Panc1 (cell line): Measurements from ENCODE around the gene HDDC2.

Source experiments
- POLR2AphosphoS5 ChIP-seq: IDR thresholded peaks from 2 replicates; pipeline ENCODE4 v1.6.1; 2012; ENCODE audit warnings: mild to moderate bottlenecking, low read depth, low read length, moderate library complexity
- TCF7L2 ChIP-seq: IDR thresholded peaks from 2 replicates; pipeline ENCODE4 v1.6.1; 2011; ENCODE audit warnings: mild to moderate bottlenecking, low read depth, low read length, inconsistent platforms
- TF ChIP-seq, protein P1 (sequence below): fragments of 450-650 bp; IDR thresholded peaks from 2 replicates; pipeline ENCODE4 v1.5.1; 2017; ENCODE audit warnings: mild to moderate bottlenecking

DNA sequence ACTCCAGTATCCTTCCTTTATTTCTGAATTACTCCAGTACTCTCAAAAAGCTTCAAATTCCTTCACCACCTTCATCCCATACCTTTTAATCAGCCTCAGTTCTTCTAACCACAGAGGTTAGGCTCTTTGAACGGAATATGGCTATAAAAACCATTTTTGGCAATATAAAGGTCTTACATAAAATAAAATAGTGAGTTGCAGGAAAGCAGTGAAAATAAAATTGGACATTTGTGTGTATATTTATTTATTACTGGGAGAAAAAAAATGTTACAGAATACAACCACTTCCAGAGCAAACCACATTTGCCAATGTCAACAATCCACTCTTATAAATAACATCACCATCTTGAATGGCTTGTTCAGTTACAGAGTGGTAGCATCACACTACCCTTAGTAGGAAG is 7.7 kb downstream of the HDDC2 start:
- TF ChIP-seq TCF7L2, result no peak
- no peak for TF ChIP-seq POLR2AphosphoS5
- TF ChIP-seq, protein P1, sequence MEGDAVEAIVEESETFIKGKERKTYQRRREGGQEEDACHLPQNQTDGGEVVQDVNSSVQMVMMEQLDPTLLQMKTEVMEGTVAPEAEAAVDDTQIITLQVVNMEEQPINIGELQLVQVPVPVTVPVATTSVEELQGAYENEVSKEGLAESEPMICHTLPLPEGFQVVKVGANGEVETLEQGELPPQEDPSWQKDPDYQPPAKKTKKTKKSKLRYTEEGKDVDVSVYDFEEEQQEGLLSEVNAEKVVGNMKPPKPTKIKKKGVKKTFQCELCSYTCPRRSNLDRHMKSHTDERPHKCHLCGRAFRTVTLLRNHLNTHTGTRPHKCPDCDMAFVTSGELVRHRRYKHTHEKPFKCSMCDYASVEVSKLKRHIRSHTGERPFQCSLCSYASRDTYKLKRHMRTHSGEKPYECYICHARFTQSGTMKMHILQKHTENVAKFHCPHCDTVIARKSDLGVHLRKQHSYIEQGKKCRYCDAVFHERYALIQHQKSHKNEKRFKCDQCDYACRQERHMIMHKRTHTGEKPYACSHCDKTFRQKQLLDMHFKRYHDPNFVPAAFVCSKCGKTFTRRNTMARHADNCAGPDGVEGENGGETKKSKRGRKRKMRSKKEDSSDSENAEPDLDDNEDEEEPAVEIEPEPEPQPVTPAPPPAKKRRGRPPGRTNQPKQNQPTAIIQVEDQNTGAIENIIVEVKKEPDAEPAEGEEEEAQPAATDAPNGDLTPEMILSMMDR, result no peak
